ENCODE measurements around the gene RETREG3. TPM values are rescaled to one million over a fixed set of nuclear protein-coding genes. Genes with fewer than 3 reads are reported as not detected.

Gene RETREG3
- total and polyA plus RNA-seq, 2 experiments from 2014 or later = 8.0 to 38.2 TPM

DNA sequence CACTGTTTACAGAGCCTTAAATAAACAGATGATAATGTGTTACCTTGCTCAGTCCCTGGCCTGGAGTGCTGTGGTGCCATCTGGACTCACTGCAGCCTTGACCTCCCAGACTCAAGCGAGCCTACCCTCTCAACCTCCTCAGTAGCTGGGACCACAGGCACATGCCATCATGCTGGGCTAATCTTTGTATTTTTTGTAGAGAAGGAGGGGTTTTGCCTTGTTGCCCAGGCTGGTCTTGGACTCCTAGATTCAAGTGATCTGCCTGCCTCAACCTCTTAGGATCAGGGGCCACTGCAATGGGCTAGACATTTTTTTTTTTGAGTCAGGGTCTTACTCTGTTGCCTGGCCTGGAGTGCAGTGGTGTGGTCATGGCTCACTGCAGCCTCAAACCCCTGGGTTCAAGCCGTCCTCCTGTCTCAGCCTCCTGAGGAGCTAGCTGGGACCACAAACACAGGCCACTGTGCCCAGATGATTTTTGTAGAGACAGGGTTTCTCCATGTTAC is 78.2 kb downstream of the RETREG3 start:
- Mint-ChIP-seq H3K4me1 (peaks cover 7% of the 10 kb centered on the region), H3K27ac (no peak overlapping the region), H3K36me3 (ENCODE audit: low read depth) (no peaks in the 10 kb centered on the region), H3K9me3 (no peaks in the 10 kb centered on the region; the same call in 2 of the 3 replicates), H3K4me3 (no peak overlapping the region), H3K27me3 (ENCODE audit: insufficient read depth, low read depth, poor library complexity) (peaks cover 24% of the 10 kb centered on the region)
- no peak for TF ChIP-seq ZNF331 (CRISPR knock-in tag; IDR thresholded peaks at IDR 0.05; ENCODE audit: low read depth)
- TF ChIP-seq, protein P1, sequence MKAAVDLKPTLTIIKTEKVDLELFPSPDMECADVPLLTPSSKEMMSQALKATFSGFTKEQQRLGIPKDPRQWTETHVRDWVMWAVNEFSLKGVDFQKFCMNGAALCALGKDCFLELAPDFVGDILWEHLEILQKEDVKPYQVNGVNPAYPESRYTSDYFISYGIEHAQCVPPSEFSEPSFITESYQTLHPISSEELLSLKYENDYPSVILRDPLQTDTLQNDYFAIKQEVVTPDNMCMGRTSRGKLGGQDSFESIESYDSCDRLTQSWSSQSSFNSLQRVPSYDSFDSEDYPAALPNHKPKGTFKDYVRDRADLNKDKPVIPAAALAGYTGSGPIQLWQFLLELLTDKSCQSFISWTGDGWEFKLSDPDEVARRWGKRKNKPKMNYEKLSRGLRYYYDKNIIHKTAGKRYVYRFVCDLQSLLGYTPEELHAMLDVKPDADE (IDR thresholded peaks at IDR 0.05) = no peak
- TF ChIP-seq ZNF114 (CRISPR knock-in tag; IDR thresholded peaks at IDR 0.05) = no peak
- TF ChIP-seq STAT1 (IDR thresholded peaks at IDR 0.05; ENCODE audit: unreplicated experiment) = no peak
- no peak for TF ChIP-seq EZH2 (IDR thresholded peaks at IDR 0.05; ENCODE audit: low read depth, unreplicated experiment)
- TF ChIP-seq, protein P2, sequence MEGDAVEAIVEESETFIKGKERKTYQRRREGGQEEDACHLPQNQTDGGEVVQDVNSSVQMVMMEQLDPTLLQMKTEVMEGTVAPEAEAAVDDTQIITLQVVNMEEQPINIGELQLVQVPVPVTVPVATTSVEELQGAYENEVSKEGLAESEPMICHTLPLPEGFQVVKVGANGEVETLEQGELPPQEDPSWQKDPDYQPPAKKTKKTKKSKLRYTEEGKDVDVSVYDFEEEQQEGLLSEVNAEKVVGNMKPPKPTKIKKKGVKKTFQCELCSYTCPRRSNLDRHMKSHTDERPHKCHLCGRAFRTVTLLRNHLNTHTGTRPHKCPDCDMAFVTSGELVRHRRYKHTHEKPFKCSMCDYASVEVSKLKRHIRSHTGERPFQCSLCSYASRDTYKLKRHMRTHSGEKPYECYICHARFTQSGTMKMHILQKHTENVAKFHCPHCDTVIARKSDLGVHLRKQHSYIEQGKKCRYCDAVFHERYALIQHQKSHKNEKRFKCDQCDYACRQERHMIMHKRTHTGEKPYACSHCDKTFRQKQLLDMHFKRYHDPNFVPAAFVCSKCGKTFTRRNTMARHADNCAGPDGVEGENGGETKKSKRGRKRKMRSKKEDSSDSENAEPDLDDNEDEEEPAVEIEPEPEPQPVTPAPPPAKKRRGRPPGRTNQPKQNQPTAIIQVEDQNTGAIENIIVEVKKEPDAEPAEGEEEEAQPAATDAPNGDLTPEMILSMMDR (conservative IDR thresholded peaks at IDR 0.05; ENCODE audit: low read depth in 2 of 2) = no peak
- no peak for TF ChIP-seq CREB1 (CRISPR knock-in tag; IDR thresholded peaks at IDR 0.05; ENCODE audit: low read depth)
- no peak for TF ChIP-seq EZH2phosphoT487 (IDR thresholded peaks at IDR 0.05; ENCODE audit: unreplicated experiment)
- no peak for TF ChIP-seq JUNB (IDR thresholded peaks at IDR 0.05; ENCODE audit: unreplicated experiment)
- TF ChIP-seq NANOG (IDR thresholded peaks at IDR 0.05; ENCODE audit: borderline replicate concordance) = no peak
- TF ChIP-seq POLR2AphosphoS5 (IDR thresholded peaks at IDR 0.05; ENCODE audit: low read depth) = no peak
- TF ChIP-seq, protein P3, sequence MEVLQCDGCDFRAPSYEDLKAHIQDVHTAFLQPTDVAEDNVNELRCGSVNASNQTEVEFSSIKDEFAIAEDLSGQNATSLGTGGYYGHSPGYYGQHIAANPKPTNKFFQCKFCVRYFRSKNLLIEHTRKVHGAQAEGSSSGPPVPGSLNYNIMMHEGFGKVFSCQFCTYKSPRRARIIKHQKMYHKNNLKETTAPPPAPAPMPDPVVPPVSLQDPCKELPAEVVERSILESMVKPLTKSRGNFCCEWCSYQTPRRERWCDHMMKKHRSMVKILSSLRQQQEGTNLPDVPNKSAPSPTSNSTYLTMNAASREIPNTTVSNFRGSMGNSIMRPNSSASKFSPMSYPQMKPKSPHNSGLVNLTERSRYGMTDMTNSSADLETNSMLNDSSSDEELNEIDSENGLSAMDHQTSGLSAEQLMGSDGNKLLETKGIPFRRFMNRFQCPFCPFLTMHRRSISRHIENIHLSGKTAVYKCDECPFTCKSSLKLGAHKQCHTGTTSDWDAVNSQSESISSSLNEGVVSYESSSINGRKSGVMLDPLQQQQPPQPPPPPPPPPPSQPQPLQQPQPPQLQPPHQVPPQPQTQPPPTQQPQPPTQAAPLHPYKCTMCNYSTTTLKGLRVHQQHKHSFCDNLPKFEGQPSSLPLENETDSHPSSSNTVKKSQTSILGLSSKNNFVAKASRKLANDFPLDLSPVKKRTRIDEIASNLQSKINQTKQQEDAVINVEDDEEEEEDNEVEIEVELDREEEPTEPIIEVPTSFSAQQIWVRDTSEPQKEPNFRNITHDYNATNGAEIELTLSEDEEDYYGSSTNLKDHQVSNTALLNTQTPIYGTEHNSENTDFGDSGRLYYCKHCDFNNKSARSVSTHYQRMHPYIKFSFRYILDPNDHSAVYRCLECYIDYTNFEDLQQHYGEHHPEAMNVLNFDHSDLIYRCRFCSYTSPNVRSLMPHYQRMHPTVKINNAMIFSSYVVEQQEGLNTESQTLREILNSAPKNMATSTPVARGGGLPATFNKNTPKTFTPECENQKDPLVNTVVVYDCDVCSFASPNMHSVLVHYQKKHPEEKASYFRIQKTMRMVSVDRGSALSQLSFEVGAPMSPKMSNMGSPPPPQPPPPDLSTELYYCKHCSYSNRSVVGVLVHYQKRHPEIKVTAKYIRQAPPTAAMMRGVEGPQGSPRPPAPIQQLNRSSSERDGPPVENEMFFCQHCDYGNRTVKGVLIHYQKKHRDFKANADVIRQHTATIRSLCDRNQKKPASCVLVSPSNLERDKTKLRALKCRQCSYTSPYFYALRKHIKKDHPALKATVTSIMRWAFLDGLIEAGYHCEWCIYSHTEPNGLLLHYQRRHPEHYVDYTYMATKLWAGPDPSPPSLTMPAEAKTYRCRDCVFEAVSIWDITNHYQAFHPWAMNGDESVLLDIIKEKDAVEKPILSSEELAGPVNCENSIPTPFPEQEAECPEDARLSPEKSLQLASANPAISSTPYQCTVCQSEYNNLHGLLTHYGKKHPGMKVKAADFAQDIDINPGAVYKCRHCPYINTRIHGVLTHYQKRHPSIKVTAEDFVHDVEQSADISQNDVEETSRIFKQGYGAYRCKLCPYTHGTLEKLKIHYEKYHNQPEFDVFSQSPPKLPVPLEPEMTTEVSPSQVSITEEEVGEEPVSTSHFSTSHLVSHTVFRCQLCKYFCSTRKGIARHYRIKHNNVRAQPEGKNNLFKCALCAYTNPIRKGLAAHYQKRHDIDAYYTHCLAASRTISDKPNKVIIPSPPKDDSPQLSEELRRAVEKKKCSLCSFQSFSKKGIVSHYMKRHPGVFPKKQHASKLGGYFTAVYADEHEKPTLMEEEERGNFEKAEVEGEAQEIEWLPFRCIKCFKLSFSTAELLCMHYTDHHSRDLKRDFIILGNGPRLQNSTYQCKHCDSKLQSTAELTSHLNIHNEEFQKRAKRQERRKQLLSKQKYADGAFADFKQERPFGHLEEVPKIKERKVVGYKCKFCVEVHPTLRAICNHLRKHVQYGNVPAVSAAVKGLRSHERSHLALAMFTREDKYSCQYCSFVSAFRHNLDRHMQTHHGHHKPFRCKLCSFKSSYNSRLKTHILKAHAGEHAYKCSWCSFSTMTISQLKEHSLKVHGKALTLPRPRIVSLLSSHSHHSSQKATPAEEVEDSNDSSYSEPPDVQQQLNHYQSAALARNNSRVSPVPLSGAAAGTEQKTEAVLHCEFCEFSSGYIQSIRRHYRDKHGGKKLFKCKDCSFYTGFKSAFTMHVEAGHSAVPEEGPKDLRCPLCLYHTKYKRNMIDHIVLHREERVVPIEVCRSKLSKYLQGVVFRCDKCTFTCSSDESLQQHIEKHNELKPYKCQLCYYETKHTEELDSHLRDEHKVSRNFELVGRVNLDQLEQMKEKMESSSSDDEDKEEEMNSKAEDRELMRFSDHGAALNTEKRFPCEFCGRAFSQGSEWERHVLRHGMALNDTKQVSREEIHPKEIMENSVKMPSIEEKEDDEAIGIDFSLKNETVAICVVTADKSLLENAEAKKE (CRISPR knock-in tag; IDR thresholded peaks at IDR 0.05) = no peak
- TF ChIP-seq, protein P4, sequence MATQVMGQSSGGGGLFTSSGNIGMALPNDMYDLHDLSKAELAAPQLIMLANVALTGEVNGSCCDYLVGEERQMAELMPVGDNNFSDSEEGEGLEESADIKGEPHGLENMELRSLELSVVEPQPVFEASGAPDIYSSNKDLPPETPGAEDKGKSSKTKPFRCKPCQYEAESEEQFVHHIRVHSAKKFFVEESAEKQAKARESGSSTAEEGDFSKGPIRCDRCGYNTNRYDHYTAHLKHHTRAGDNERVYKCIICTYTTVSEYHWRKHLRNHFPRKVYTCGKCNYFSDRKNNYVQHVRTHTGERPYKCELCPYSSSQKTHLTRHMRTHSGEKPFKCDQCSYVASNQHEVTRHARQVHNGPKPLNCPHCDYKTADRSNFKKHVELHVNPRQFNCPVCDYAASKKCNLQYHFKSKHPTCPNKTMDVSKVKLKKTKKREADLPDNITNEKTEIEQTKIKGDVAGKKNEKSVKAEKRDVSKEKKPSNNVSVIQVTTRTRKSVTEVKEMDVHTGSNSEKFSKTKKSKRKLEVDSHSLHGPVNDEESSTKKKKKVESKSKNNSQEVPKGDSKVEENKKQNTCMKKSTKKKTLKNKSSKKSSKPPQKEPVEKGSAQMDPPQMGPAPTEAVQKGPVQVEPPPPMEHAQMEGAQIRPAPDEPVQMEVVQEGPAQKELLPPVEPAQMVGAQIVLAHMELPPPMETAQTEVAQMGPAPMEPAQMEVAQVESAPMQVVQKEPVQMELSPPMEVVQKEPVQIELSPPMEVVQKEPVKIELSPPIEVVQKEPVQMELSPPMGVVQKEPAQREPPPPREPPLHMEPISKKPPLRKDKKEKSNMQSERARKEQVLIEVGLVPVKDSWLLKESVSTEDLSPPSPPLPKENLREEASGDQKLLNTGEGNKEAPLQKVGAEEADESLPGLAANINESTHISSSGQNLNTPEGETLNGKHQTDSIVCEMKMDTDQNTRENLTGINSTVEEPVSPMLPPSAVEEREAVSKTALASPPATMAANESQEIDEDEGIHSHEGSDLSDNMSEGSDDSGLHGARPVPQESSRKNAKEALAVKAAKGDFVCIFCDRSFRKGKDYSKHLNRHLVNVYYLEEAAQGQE (IDR thresholded peaks at IDR 0.05; ENCODE audit: unreplicated experiment) = no peak
- Histone ChIP-seq H3K79me2 (replicated peaks; ENCODE audit: insufficient read depth) (no peaks in the 10 kb centered on the region), H3K27ac (ENCODE audit: low read depth) (no peak overlapping the region), H3K36me3 (ENCODE audit: insufficient read depth) (no peaks in the 10 kb centered on the region), H3K27me3 (ENCODE audit: insufficient read depth) (peaks cover 32% of the 10 kb centered on the region), H3F3A (replicated peaks; ENCODE audit: low read depth) (peaks cover 17% of the 10 kb centered on the region; the same call in 1 of the 2 replicates), H3K4me2 (no peak overlapping the region), H3K4me3 (no peak overlapping the region), H2AFZ (no peak overlapping the region), H3K9me2 (ENCODE audit: insufficient read depth) (no peaks in the 10 kb centered on the region), H3K4me1 (ENCODE audit: insufficient read depth) (peaks cover 10% of the 10 kb centered on the region), H4K20me1 (replicated peaks; ENCODE audit: insufficient read depth) (no peaks in the 10 kb centered on the region)
- DNase-seq (ENCODE audit: low spot score) (no peak), ATAC-seq (no peak)
